Gastrocnemius medialis (tissue), 4 donors: ENCODE results near the gene NME5.

Experiments
- CTCF ChIP-seq, 5 experiments: fragments of 450-650 bp in 3 of 5; fragments of 200-600 bp in 2 of 5; sonication (generic) in 2 of 5; IDR thresholded peaks in 4 of 5; conservative IDR thresholded peaks in 1 of 5; 1 replicate in 4 of 5; 2 replicates in 1 of 5; pipeline ENCODE4 v1.5.1; 2016 to 2019; ENCODE audit warnings: antibody characterized with exemption in 5 of 5, mild to moderate bottlenecking in 3 of 5, moderate library complexity in 3 of 5
- POLR2A ChIP-seq, 2 donors: fragments of 450-650 bp; IDR thresholded peaks; one replicate each; pipeline ENCODE4 v1.6.1; 2017; ENCODE audit warnings: antibody characterized with exemption in 2 of 2, mild to moderate bottlenecking in 2 of 2, moderate library complexity in 2 of 2

GRCh38 chr5:138170299-138170698, 31.1 kb upstream of the NME5 start:
- TF ChIP-seq CTCF (IDR thresholded peaks at IDR 0.05 in 4 of 5, conservative IDR thresholded peaks at IDR 0.05 in 1 of 5) (no peak), POLR2A (IDR thresholded peaks at IDR 0.05) (no peak)
